Measurements from ENCODE around the gene EHMT1. TPM values are rescaled to one million over a fixed set of nuclear protein-coding genes. Genes with fewer than 3 reads are reported as not detected.

The EHMT1 gene
- total and polyA plus RNA-seq, 2 donors from 2014 or later, result 15.8 to 92.9 TPM

- Histone ChIP-seq H3K9ac (ENCODE audit: low read length in 3 of 3) (no peak overlapping the region), H3K4me3 (ENCODE audit: low read length in 3 of 3) (no peak overlapping the region), H3K27ac (ENCODE audit: low read depth in 2 of 2, low read length in 2 of 2) (no peak overlapping the region), H3K36me3 (ENCODE audit: control insufficient read depth in 2 of 3, insufficient read depth in 3 of 3, low read length in 3 of 3) (no peaks in the 10 kb centered on the region), H3K27me3 (ENCODE audit: control insufficient read depth, insufficient read depth, low read length) (no peaks in the 10 kb centered on the region), H3K4me1 (ENCODE audit: control insufficient read depth in 2 of 3, insufficient read depth in 2 of 3, low read depth in 1 of 3, low read length in 3 of 3) (peaks cover 0 to 16% (median 7%) of the 10 kb centered on the region in 3 donors), H3K9me3 (ENCODE audit: control insufficient read depth in 2 of 3, insufficient read depth in 1 of 3, low read length in 3 of 3) (no peaks in the 10 kb centered on the region)
- FAIRE-seq (no peak), DNase-seq (no peak)
- intact Hi-C loops (cut with DNase I), result no loop called here
- no peak for TF ChIP-seq CTCF (IDR thresholded peaks at IDR 0.05; ENCODE audit: borderline replicate concordance, extremely low read depth, insufficient read depth)
These were observed 11.3 kb downstream of the EHMT1 start for GRCh38 chr9:137630126-137630525.

- no peak overlapping the region for H3K27ac ChIP-seq (ENCODE audit: low read depth in 2 of 2, low read length in 2 of 2)
- no peak overlapping the region for H3K9ac ChIP-seq (ENCODE audit: low read length in 3 of 3)
- no peak for FAIRE-seq
- no peaks in the 10 kb centered on the region for H3K27me3 ChIP-seq (ENCODE audit: control insufficient read depth, insufficient read depth, low read length)
- DNase-seq, result no peak
- H3K4me3 ChIP-seq (ENCODE audit: low read length in 3 of 3), result no peak overlapping the region
- intact Hi-C loops (cut with DNase I), result no loop called here
- no peaks in the 10 kb centered on the region for H3K36me3 ChIP-seq (ENCODE audit: control insufficient read depth in 2 of 3, insufficient read depth in 3 of 3, low read length in 3 of 3)
- no peaks in the 10 kb centered on the region for H3K9me3 ChIP-seq (ENCODE audit: control insufficient read depth in 2 of 3, insufficient read depth in 1 of 3, low read length in 3 of 3)
- peaks cover 0 to 16% (median 7%) of the 10 kb centered on the region in 3 donors for H3K4me1 ChIP-seq (ENCODE audit: control insufficient read depth in 2 of 3, insufficient read depth in 2 of 3, low read depth in 1 of 3, low read length in 3 of 3)
- no peak for TF ChIP-seq CTCF (IDR thresholded peaks at IDR 0.05; ENCODE audit: borderline replicate concordance, extremely low read depth, insufficient read depth)
These were observed 11.9 kb downstream of the EHMT1 start for GRCh38 chr9:137630679-137631078.

- Histone ChIP-seq H3K27me3 (ENCODE audit: control insufficient read depth, insufficient read depth, low read length) (no peaks in the 10 kb centered on the region), H3K9me3 (ENCODE audit: control insufficient read depth in 2 of 3, insufficient read depth in 1 of 3, low read length in 3 of 3) (no peaks in the 10 kb centered on the region), H3K36me3 (ENCODE audit: control insufficient read depth in 2 of 3, insufficient read depth in 3 of 3, low read length in 3 of 3) (no peaks in the 10 kb centered on the region), H3K9ac (ENCODE audit: low read length in 3 of 3) (no peak overlapping the region), H3K4me3 (ENCODE audit: low read length in 3 of 3) (no peak overlapping the region), H3K4me1 (ENCODE audit: control insufficient read depth in 2 of 3, insufficient read depth in 2 of 3, low read depth in 1 of 3, low read length in 3 of 3) (peaks cover 0 to 16% (median 7%) of the 10 kb centered on the region in 3 donors), H3K27ac (ENCODE audit: low read depth in 2 of 2, low read length in 2 of 2) (no peak overlapping the region)
- TF ChIP-seq CTCF (IDR thresholded peaks at IDR 0.05; ENCODE audit: borderline replicate concordance, extremely low read depth, insufficient read depth), result no peak
- FAIRE-seq (no peak), DNase-seq (no peak)
- intact Hi-C loops (cut with DNase I), result no loop called here
These were observed 12.8 kb downstream of the EHMT1 start for GRCh38 chr9:137631345-137632229.

Data from kidney (tissue), 14 donors.